ENCODE data around the gene RTKN2.
A peak's percentile ranks its signal among the peaks of the same experiment; 100 is the strongest.

RTKN2 gene

DNA sequence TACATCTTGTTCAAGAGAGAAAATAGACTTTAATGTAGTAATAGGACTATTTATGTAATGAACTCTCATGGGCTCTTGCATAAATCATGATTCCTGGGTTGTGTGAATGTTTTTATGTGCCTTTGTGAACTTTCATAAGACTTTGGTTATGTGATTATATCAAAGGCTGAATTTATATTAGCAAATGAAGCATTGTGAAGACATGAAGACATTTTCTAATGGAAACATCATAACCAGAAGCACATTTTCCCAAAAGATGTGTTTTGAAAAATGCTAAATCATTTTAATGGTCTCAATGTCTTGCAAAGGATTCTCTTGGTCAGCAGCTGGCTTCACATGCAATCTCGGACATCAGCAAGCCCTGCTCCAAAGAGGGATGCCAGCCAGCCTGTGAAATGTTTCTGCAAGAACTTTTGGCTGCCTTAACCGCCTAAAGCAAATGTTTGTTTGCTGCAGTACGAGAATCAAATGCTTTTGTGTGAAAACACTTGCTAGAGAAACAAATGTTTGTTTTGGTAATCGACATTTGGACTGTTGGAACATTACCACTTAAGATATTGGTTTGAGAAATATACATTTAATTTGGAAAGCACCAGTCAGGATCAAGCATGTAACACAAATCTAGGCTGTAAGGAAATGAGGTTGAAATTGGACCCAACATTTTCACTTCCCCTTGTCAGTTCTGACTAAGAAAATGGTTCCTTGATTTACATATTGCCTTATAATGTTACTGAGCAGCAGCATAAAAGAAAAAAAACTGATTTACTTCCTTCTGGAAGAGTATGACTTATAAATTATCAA lies 102.1 kb downstream of the RTKN2 start:
- DNase-seq, result peak; percentile 87

DNA sequence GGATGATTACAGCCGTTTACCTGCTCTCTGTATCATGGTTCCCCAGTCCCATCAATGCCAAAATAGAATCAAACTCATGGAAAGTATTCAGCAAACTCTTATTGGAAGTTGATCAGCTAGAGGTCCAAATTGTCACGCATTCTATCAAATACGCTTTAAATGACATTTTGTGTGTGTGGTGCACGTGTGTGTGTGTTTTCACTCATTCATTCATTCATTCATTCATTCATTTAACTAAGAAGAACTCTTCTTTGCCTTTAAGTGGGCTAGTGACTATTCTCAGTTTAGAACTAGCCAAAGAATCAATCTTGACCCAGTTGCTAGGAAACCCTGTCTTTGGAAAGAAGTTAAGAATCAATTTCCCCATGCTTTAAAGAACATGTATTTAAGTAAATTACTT lies 102.8 kb downstream of the RTKN2 start:
- no peak for DNase-seq

DNA sequence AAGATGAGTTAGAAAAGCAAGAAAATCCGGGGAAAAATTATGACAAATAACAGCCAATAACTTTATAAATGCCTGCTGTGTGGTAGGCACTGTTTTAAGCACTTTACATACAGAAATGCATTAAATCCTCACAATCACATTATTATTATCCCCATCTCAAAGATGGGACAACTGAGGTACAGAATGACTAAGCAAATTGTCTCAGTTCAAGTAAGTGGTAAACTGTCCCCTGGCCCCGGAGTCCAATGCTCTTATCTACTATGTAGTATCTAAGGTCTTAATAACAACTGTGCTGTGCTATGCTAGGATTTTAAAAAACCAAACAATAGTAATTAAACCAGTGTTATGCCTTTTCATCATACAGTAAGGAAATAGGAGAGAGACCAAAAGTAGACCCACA lies 105.6 kb downstream of the RTKN2 start:
- no peak for DNase-seq

DNA sequence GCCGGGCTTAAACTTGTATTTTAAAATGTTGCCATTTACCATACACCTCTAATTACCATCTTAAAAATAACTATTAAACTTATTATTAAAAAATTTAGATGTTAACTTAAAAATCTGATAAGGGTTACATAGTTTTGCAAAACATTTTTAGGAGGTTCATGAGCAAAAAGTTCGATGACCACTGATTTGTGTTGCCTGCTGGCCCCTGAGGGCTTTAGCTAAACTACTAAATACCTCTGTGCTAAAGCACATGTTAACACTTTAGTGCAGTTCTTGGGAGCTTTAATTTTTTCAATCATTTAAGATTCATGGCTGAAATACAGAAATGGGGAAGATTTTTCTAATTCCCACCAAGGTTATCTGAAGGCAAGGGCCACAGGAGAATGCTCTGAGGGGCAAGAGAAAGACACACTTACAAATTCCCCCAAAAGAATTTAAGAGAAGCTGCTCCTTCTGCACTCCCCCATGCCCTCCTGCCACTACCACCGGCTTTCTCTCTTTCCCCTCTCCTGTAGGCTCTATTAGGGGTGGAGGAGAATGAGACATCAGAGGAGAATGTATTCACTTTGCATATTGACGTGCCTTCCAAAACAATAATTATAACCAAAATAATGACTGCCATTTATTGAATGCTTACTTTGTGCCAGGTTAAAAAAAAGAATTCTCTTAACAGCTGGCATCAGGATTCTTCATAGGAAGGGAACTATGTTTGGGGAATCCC lies 106.2 kb downstream of the RTKN2 start:
- no peak for DNase-seq

DNA sequence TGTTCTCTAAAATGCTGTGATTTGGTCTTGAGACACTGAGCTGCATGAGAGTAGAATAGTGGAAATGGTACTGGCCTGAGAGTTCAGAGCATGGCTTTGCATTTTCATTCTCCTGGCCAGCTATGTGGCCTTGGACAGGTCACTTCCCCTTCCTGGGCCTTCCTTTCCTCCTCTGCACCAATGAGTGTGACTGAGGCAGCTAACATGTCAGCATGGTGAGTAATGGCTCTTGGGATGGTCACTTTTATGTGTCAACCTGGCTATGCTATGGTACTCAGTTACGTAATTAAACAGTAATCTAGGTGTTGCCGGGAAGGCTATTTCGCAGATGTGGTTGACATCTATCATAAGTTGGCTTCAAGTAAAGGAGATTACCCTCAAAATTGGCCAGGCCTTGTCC lies 109.3 kb downstream of the RTKN2 start:
- DNase-seq, result peak; percentile 62

DNA sequence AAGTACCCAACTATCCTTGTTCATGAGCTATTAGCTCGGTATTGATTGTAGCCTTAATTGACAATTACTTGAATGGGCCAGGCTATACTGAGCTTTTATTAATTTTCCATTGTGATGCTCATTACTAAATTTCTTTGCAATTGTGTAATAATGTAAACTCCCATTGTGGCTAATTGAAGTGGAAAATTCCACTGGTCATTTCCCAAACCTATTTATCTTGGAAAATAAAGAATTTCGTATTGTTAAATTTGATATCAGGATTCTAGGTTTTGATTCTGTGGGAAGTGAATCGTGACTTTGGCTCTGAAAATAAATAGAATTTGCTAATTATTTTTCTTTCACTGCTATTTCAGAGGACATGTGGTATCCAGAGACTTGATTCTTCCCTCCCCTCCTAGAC lies 111.0 kb downstream of the RTKN2 start:
- DNase-seq, result peak; percentile 39

DNA sequence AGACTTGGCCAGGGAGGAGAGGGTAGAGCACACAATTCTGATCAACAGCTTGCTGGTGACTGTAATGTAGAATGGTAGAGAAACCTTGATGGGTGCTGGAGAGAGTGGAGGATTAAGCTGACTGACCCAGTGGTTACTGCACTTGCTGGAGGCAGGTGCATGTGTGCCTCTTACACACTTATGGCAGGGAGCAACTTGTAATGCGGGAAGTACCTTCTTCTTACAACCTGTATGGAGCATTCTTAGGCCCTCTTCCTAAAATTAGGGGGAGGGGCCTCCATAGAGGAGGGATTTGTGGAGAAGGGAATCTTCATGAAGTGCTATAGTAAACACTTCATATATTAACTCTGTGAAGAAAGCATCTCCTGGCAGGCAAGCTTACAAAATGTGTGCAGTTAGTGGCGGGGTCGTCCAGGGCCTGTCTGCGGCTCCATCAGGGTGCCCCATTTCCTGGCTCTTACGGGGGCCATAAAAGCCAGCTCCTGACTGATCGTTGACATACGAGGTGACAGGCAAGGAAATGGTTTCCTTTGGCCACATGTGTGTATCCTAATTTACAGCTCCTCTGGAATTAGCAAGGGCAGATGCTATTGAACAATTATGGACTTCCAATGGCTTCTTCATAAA lies 113.5 kb downstream of the RTKN2 start:
- no peak for DNase-seq

DNA sequence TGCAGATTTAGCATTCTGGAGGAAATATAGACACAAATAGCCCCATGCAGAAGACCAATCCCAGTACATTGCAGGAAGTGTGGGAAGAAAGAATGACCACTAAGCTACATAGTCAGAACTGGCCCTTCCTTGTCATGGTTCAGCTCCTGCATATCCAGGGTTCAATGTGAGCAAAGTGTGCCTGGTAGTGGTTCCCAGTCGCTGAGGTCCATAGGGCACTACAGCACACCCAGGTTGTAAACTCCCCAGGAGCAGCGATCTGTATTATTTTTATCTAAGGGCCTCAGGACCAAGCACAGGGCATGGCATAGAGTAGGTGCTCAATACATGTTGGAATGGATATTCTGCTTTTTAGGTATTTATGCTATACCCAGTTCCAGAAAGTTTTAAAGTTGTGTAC lies 114.4 kb downstream of the RTKN2 start:
- no peak for DNase-seq

DNA sequence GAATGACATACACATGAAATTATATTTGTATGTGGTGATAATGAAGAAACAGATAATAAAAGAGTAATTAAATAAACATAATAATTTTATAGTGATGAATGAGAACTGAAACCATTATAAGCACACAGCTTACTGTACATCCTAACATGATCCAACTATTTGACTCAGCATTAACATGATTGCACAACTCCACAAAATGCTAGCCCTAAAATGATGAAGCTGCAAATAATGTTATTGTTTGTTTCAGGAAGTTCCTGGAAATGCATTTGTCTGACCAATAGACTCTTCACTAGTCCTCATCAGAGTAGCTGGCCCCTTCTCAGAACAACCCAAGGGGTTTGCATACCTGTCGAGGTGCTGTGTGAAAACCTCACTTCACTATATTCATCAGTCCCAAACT lies 115.5 kb downstream of the RTKN2 start:
- peak; percentile 88 for DNase-seq

DNA sequence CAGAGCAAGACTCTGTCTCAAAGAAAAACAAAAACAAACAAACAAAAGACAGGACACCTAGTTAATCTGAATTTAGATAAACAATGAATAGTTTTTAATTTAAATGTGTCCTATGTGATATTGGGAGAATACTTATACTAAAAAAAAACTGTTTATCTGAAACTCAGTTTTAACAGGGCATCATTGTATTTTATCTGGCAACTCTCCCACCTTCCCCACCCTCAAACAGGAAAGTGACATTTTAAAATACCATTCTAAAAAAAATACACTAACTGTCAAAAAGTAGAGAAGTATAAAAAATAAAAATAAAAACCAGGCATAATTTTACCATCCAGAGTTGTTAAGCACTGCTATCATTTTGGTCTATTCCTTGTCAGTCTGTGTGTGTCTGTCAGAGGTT lies 119.0 kb downstream of the RTKN2 start:
- no peak for DNase-seq

DNA sequence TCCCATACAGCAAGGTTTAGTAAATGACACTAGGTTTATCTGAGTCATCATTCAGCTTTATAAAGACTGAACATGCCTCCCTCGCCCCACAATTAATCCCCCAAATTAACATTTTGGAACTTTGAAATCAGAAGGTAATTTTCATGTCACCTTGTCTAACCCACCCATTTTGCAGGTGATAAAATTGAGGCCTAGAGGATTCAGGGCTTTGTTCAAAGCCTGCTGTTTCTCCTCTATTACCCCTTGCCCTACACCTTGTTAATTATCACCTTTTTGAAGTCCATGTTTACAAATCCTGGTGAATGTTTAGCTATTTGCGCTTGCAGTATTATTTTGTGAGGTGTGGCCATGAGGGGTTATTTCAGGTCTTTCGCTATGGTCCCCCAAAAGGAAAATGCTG lies 120.5 kb downstream of the RTKN2 start:
- no peak for DNase-seq

DNA sequence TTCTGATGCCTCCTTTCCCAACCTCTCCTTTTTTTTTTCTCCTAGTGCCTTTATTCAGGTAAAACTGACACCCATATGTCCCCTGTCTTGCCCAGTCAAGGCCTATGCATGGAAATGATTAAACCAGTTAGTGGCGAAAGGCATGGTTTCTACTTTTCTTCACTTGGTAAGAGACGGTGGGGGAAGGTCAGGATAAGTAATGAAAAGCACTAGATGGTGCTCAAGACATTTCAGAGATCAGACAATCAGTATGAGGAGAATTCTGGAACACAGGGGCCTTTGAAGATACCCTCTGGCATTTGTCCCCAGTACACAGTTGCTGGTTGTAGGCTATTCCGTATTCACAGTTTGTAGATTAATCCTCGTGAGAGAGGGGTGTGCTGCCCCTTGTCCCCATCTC lies 121.2 kb downstream of the RTKN2 start:
- no peak for DNase-seq

DNA sequence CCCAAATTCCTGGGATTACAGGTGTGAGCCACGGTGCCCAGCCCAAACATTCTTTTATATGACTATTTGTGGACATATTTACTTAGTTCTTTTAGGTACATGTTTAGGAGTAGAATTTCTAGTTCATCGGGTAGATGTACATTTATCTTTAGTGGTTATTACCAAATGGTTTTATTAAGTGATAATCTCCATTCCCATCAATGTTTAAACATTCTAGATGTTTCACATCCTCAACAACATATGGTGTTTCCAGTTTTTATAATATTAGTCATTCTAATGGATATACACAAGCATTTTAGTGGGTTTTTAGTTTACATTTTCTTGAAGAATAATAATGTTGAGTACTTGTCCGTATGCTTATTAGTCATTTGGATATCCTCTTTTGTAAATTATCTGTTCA lies 131.7 kb downstream of the RTKN2 start:
- DNase-seq, result no peak

DNA sequence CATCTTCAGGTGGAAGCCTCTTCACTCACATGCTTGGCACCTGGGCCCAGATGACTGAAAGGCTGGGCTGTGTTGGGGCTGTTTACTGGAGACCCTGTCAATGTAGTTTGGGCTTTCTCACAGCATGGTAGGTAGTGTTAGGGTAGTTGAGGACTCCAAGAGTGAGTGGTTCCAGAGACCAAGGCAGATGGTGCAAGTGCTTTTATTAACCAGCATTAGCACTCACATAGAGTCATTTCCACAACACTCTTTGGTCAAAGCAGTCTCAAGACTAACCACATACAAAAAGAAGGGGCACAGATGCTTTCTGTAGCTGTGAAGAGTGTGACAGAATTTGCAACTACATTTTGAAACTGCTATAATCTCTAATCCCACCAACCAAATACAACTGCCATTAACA lies 135.0 kb downstream of the RTKN2 start:
- DNase-seq, result no peak
